H1 (cell line): Measurements from ENCODE around the gene OTOP1. TPM values are rescaled to one million over a fixed set of nuclear protein-coding genes. Genes with fewer than 3 reads are reported as not detected.

ENCODE experiments used
- BRCA1 ChIP-seq: IDR thresholded peaks from 2 replicates; pipeline ENCODE4 v1.6.1; 2012; ENCODE audit warnings: low read depth, low read length, improper control_type of control experiment
- CEBPB ChIP-seq: IDR thresholded peaks from 2 replicates; pipeline ENCODE4 v1.6.1; 2012; ENCODE audit warnings: low read depth, low read length
- CHD2 ChIP-seq: IDR thresholded peaks from 2 replicates; pipeline ENCODE4 v1.6.1; 2012; ENCODE audit warnings: low read length, improper control_type of control experiment
- GABPA ChIP-seq: IDR thresholded peaks from 2 replicates; pipeline ENCODE4 v1.6.1; 2011; ENCODE audit warnings: mild to moderate bottlenecking, low read length, moderate library complexity, borderline replicate concordance; ENCODE audit not compliant: insufficient read depth
- JUN ChIP-seq: IDR thresholded peaks from 2 replicates; pipeline ENCODE4 v1.6.1; 2011; ENCODE audit warnings: low read depth, mild to moderate bottlenecking, improper control_type of control experiment, low read length
- JUND ChIP-seq: IDR thresholded peaks from 2 replicates; pipeline ENCODE4 v1.6.1; 2011; ENCODE audit warnings: mild to moderate bottlenecking, improper control_type of control experiment, low read length
- KDM5A ChIP-seq: fragments of 200-600 bp; IDR thresholded peaks from 2 replicates; pipeline ENCODE4 v1.7.1; 2012; ENCODE audit warnings: mild to moderate bottlenecking, low read length, inconsistent platforms, mixed read lengths
- POLR2A ChIP-seq, 2 experiments: IDR thresholded peaks; 1 replicate in 1 of 2; 2 replicates in 1 of 2; pipeline ENCODE4 v1.6.1; 2011; ENCODE audit warnings: low read depth in 2 of 2, low read length in 2 of 2, mild to moderate bottlenecking in 2 of 2; ENCODE audit errors: control extremely low read depth in 1 of 2
- POLR2AphosphoS5 ChIP-seq: IDR thresholded peaks from 2 replicates; pipeline ENCODE4 v1.6.1; 2011; ENCODE audit warnings: low read depth, low read length
- RBBP5 ChIP-seq: IDR thresholded peaks from 2 replicates; pipeline ENCODE4 v1.7.1; 2012; ENCODE audit warnings: low read depth, mild to moderate bottlenecking, inconsistent platforms, low read length, moderate library complexity, borderline replicate concordance
- SIN3A ChIP-seq, 2 experiments: IDR thresholded peaks in 1 of 2; conservative IDR thresholded peaks in 1 of 2; 2 replicates each; pipeline ENCODE4 v1.6.1; 2011 to 2012; ENCODE audit warnings: low read length in 2 of 2, improper control_type of control experiment in 1 of 2, low read depth in 1 of 2, mild to moderate bottlenecking in 1 of 2
- SP1 ChIP-seq: IDR thresholded peaks from 2 replicates; pipeline ENCODE4 v1.6.1; 2011; ENCODE audit warnings: low read depth, low read length
- SP4 ChIP-seq: IDR thresholded peaks from 2 replicates; pipeline ENCODE4 v1.6.1; 2012; ENCODE audit warnings: low read length, inconsistent platforms
- SRF ChIP-seq: IDR thresholded peaks from 2 replicates; pipeline ENCODE4 v1.6.1; 2011; ENCODE audit warnings: mild to moderate bottlenecking, low read depth, low read length, moderate library complexity
- TAF1 ChIP-seq: IDR thresholded peaks from 2 replicates; pipeline ENCODE4 v1.6.1; 2011; ENCODE audit warnings: mild to moderate bottlenecking, low read depth, low read length
- TAF7 ChIP-seq: optimal IDR thresholded peaks from 2 replicates; pipeline ENCODE3; 2011; ENCODE audit warnings: low read depth, mild to moderate bottlenecking, inconsistent platforms, low read length, moderate library complexity, borderline replicate concordance
- TEAD4 ChIP-seq: IDR thresholded peaks from 2 replicates; pipeline ENCODE4 v1.6.1; 2012; ENCODE audit warnings: low read depth, low read length, inconsistent platforms, mixed read lengths
- YY1 ChIP-seq: IDR thresholded peaks from 2 replicates; pipeline ENCODE4 v1.6.1; 2011; ENCODE audit warnings: low read depth, mild to moderate bottlenecking, low read length
- ZNF274 ChIP-seq: IDR thresholded peaks from 2 replicates; pipeline ENCODE4 v1.7.0; 2012; ENCODE audit warnings: low read length, borderline replicate concordance; ENCODE audit errors: extremely low read depth
- polyA plus RNA-seq, 7 experiments: library from polyadenylated mRNA; depleted of rRNA in 3 of 7; stranded (reverse) in 5 of 7; unstranded in 2 of 7; fragments of >200 nt in 5 of 7; fragments of 200-250 nt in 2 of 7; gene quantifications; 1 replicate in 5 of 7; 2 replicates in 1 of 7; 4 replicates in 1 of 7; pipeline versions ENCODE4 v1.2.1 to v1.2.3, GENCODE V29; 2011 to 2013; ENCODE audit warnings: missing spikeins in 2 of 7, mixed read lengths in 2 of 7
- total RNA-seq: library from RNA; stranded (reverse); fragmentation: NEBNext Ultra II Directional; extraction: Animal tissue kit (Norgen Biotek cat#: 25700); gene quantifications from 2 replicates; pipeline ENCODE4 v1.2.1, GENCODE V29; 2021
- TF ChIP-seq, protein P1 (sequence below): IDR thresholded peaks from 2 replicates; pipeline ENCODE4 v1.6.1; 2012; ENCODE audit warnings: low read length, inconsistent platforms
- TF ChIP-seq, protein P2 (sequence below): IDR thresholded peaks from 2 replicates; pipeline ENCODE4 v1.6.1; 2012; ENCODE audit warnings: inconsistent platforms
- TF ChIP-seq, protein P3 (sequence below): IDR thresholded peaks from 2 replicates; pipeline ENCODE4 v1.6.1; 2012; ENCODE audit warnings: inconsistent platforms

Gene OTOP1
- total and polyA plus RNA-seq, 2 of the 8 experiments (the other 6 are each of a cell fraction or from before 2014, with no cell fraction given) = not detected

DNA sequence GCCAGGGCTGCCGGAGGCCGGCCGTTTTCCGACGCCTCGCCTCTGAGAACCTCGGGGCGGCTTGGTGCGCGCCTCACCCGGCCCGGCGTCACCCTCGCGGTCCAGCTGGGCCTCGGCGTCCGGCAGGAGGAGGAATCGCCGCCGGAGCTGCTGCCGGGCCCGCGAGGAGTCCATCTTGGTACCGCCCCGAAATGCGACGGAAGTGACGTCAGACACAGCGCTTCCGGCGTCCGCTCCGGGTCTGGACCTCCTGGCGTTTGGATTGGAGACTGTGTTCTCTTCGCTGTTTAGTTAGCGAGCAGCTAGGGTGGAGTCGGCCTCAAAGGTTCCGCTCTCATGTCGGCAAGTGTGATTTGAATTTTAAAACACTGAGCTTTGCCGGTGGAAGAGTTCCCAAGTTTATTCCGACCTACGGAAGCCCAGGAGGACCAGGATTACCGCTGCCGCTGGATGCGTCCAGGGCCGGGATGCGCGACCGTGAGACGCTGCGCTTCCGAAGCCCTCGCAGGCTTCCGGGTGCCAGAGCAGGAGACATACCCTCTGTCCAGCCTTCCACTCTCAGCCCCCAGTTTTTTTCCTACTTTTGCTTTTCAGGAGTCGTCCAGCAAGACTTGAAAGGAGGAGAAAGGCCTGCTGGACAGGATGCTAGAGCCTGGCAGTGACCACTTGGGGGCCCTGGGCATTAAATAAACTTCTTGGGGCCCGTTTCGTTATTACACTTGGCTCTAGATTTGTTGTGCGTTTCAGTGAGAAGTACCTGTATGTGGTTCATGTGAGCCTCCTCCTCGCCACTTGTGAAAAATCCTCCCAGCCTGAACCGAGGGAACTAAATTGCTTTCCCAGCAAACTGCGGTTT, 21.5 kb upstream of the OTOP1 start, which contains the start of gene TMEM128 (continued):
- peak; percentile 80; the same call in 1 of the 2 replicates for TF ChIP-seq SP1
- TF ChIP-seq, protein P1, sequence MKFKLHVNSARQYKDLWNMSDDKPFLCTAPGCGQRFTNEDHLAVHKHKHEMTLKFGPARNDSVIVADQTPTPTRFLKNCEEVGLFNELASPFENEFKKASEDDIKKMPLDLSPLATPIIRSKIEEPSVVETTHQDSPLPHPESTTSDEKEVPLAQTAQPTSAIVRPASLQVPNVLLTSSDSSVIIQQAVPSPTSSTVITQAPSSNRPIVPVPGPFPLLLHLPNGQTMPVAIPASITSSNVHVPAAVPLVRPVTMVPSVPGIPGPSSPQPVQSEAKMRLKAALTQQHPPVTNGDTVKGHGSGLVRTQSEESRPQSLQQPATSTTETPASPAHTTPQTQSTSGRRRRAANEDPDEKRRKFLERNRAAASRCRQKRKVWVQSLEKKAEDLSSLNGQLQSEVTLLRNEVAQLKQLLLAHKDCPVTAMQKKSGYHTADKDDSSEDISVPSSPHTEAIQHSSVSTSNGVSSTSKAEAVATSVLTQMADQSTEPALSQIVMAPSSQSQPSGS = peak; percentile 87; the same call in 1 of the 2 replicates
- TF ChIP-seq JUN = no peak
- TF ChIP-seq TEAD4 = no peak
- TF ChIP-seq SIN3A (conservative IDR thresholded peaks at IDR 0.05 in 1 of 2, IDR thresholded peaks at IDR 0.05 in 1 of 2; ENCODE audit: low read depth in 1 of 2, low read length in 2 of 2) = peak in 1 of 2 experiments; percentile 73; a peak in 1 of 4 replicates
- TF ChIP-seq SP4 = peak; percentile 79; the same call in 1 of the 2 replicates
- peak; percentile 90; the same call in 1 of the 2 replicates for TF ChIP-seq RBBP5
- TF ChIP-seq, protein P2, sequence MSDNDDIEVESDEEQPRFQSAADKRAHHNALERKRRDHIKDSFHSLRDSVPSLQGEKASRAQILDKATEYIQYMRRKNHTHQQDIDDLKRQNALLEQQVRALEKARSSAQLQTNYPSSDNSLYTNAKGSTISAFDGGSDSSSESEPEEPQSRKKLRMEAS = 0 out of 2 replicates have a peak, but pooled peaks have one; percentile 24
- TF ChIP-seq POLR2A (IDR thresholded peaks at IDR 0.05; ENCODE audit: control extremely low read depth in 1 of 2, low read depth in 2 of 2, low read length in 2 of 2) = peak; percentile 95 to 97
- no peak for TF ChIP-seq BRCA1
- TF ChIP-seq GABPA = peak; percentile 96
- TF ChIP-seq SRF = peak; percentile 53; the same call in 1 of the 2 replicates
- TF ChIP-seq ZNF274 = no peak
- peak; percentile 84 for TF ChIP-seq TAF7
- TF ChIP-seq JUND = peak; percentile 84
- peak; percentile 96 for TF ChIP-seq POLR2AphosphoS5
- TF ChIP-seq, protein P3, sequence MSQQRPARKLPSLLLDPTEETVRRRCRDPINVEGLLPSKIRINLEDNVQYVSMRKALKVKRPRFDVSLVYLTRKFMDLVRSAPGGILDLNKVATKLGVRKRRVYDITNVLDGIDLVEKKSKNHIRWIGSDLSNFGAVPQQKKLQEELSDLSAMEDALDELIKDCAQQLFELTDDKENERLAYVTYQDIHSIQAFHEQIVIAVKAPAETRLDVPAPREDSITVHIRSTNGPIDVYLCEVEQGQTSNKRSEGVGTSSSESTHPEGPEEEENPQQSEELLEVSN = no peak
- TF ChIP-seq CHD2 = 0 out of 2 replicates have a peak, but pooled peaks have one; percentile 21
- no peak for TF ChIP-seq CEBPB
- peak; percentile 96 for TF ChIP-seq TAF1
- TF ChIP-seq YY1 = peak; percentile 94
- peak; percentile 92 for TF ChIP-seq KDM5A
- TF ChIP-seq, all 59 proteins: peak for 23
